ENCODE measurements around the gene PLXDC2.
"Not testable (repeated sequence)": the region's sequence is repeated elsewhere in the genome, so short reads cannot be mapped to it uniquely, and the experiment has no call there.

DNA sequence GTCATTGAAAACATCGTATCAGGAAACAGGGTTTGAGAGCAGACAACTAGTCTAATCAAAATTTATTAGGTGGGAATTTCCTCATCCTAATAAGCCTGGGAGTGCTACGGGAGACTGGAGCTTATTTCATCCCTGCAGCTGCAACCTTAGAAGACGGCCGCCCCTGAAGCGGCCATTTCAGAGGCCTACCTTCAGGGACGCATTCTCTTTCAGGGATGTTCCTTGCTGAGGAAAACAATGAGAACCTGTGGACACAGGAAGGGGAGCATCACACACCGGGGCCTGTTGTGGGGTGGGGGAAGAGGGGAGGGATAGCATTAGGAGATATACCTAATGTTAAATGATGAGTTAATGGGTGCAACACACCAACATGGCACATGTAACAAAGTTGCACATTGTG lies 392.9 kb downstream of the PLXDC2 start:
- TF ChIP-seq, protein P1, sequence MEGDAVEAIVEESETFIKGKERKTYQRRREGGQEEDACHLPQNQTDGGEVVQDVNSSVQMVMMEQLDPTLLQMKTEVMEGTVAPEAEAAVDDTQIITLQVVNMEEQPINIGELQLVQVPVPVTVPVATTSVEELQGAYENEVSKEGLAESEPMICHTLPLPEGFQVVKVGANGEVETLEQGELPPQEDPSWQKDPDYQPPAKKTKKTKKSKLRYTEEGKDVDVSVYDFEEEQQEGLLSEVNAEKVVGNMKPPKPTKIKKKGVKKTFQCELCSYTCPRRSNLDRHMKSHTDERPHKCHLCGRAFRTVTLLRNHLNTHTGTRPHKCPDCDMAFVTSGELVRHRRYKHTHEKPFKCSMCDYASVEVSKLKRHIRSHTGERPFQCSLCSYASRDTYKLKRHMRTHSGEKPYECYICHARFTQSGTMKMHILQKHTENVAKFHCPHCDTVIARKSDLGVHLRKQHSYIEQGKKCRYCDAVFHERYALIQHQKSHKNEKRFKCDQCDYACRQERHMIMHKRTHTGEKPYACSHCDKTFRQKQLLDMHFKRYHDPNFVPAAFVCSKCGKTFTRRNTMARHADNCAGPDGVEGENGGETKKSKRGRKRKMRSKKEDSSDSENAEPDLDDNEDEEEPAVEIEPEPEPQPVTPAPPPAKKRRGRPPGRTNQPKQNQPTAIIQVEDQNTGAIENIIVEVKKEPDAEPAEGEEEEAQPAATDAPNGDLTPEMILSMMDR (conservative IDR thresholded peaks at IDR 0.05 in 1 of 2, IDR thresholded peaks at IDR 0.05 in 1 of 2; ENCODE audit: low read depth in 1 of 2, low read length in 2 of 2), result not testable (repeated sequence)
- not testable (repeated sequence) for TF ChIP-seq EZH2 (IDR thresholded peaks at IDR 0.05; ENCODE audit: low read length, missing control alignments)
